Mesendoderm (in vitro differentiated cells): ENCODE measurements around the gene MCF2L.

ENCODE experiments used
- DNase-seq: peaks from one replicate; pipeline ENCODE4 v3.0.0; 2013
- H2AK5ac ChIP-seq: 2 replicates; pipeline ENCODE4 v1.6.1; 2013; ENCODE audit warnings: low read length, inconsistent platforms
- H2BK120ac ChIP-seq: 2 replicates; pipeline ENCODE4 v1.6.1; 2013; ENCODE audit warnings: low read depth, mild to moderate bottlenecking, low read length, moderate library complexity, mixed read lengths
- H2BK15ac ChIP-seq: replicated peaks from 2 replicates; pipeline ENCODE4 v1.6.1; 2013; ENCODE audit warnings: low read depth, mild to moderate bottlenecking, moderate library complexity
- H2BK5ac ChIP-seq: 2 replicates; pipeline ENCODE4 v1.6.1; 2013; ENCODE audit warnings: low read length, inconsistent platforms
- H3K18ac ChIP-seq: 2 replicates; pipeline ENCODE4 v1.6.1; 2013; ENCODE audit warnings: mild to moderate bottlenecking, low read length, mixed read lengths
- H3K23ac ChIP-seq: one replicate; pipeline ENCODE4 v1.6.1; 2013; ENCODE audit warnings: low read length
- H3K27ac ChIP-seq: 2 replicates; pipeline ENCODE4 v1.5.1; 2013; ENCODE audit warnings: low read depth, mild to moderate bottlenecking, inconsistent platforms, low read length, moderate library complexity
- H3K27me3 ChIP-seq: 2 replicates; pipeline ENCODE4 v1.6.1; 2013; ENCODE audit warnings: low read length, control low read depth, mild to moderate bottlenecking, inconsistent platforms; ENCODE audit not compliant: insufficient read depth, poor library complexity
- H3K36me3 ChIP-seq: 2 replicates; pipeline ENCODE4 v1.6.1; 2013; ENCODE audit warnings: low read length, inconsistent platforms; ENCODE audit not compliant: control insufficient read depth, insufficient read depth
- H3K4ac ChIP-seq: one replicate; pipeline ENCODE4 v1.6.1; 2013; ENCODE audit warnings: low read depth, mild to moderate bottlenecking, low read length, moderate library complexity
- H3K4me1 ChIP-seq: 2 replicates; pipeline ENCODE4 v1.6.1; 2013; ENCODE audit warnings: low read depth, low read length, inconsistent platforms; ENCODE audit not compliant: control insufficient read depth
- H3K4me2 ChIP-seq: 2 replicates; pipeline ENCODE4 v1.6.1; 2013; ENCODE audit warnings: low read length
- H3K4me3 ChIP-seq: 2 replicates; pipeline ENCODE4 v1.5.1; 2013; ENCODE audit warnings: mild to moderate bottlenecking, low read length
- H3K56ac ChIP-seq: one replicate; pipeline ENCODE4 v1.6.1; 2013; ENCODE audit warnings: low read length
- H3K79me1 ChIP-seq: 2 replicates; pipeline ENCODE4 v1.6.1; 2013; ENCODE audit warnings: low read length, inconsistent platforms
- H3K79me2 ChIP-seq: 2 replicates; pipeline ENCODE4 v1.6.1; 2013; ENCODE audit warnings: mild to moderate bottlenecking, low read length; ENCODE audit not compliant: control insufficient read depth, insufficient read depth
- H3K9ac ChIP-seq: 2 replicates; pipeline ENCODE4 v1.6.1; 2013; ENCODE audit warnings: low read length, inconsistent platforms
- H4K5ac ChIP-seq: one replicate; pipeline ENCODE4 v1.6.1; 2013; ENCODE audit warnings: low read length
- H4K8ac ChIP-seq: one replicate; pipeline ENCODE4 v1.6.1; 2013; ENCODE audit warnings: low read depth, mild to moderate bottlenecking, control low read depth, low read length, moderate library complexity
- whole genome bisulfite sequencing: extraction: QIAGEN DNeasy Blood & Tissue Kit; methylation state at CpG from one replicate; pipeline ENCODE4 v1.1.7; 2013; ENCODE audit warnings: low lambda C conversion rate, missing lambda C conversion rate; ENCODE audit not compliant: insufficient coverage; ENCODE audit errors: extremely low coverage; 5-methylcytosine and 5-hydroxymethylcytosine counted together

MCF2L gene

GRCh38 chr13:113031465-113031864 is 62.5 kb downstream of the MCF2L start:
- Histone ChIP-seq H4K5ac (no peak overlapping the region), H3K9ac (no peak overlapping the region), H3K79me2 (no peaks in the 10 kb centered on the region), H3K79me1 (no peaks in the 10 kb centered on the region), H2BK120ac (no peak overlapping the region), H2BK5ac (no peak overlapping the region), H3K4ac (no peak overlapping the region), H2AK5ac (no peak overlapping the region), H3K27ac (no peak overlapping the region), H3K23ac (peak overlapping the region; percentile 4), H3K36me3 (no peaks in the 10 kb centered on the region), H3K56ac (no peak overlapping the region), H2BK15ac (no peak overlapping the region), H3K27me3 (no peaks in the 10 kb centered on the region), H4K8ac (no peak overlapping the region), H3K4me3 (no peak overlapping the region), H3K4me1 (no peaks in the 10 kb centered on the region), H3K4me2 (no peak overlapping the region), H3K18ac (no peak overlapping the region)
- DNase-seq, result peak; percentile 36
- WGBS, result no CpG with 5 or more reads among the region's 7 CpGs

GRCh38 chr13:113032291-113032690 is 63.3 kb downstream of the MCF2L start:
- Histone ChIP-seq H3K27ac (no peak overlapping the region), H3K23ac (no peak overlapping the region), H3K36me3 (no peaks in the 10 kb centered on the region), H4K5ac (no peak overlapping the region), H3K18ac (no peak overlapping the region), H3K4me3 (no peak overlapping the region), H3K79me2 (no peaks in the 10 kb centered on the region), H3K27me3 (no peaks in the 10 kb centered on the region), H2BK120ac (no peak overlapping the region), H3K4me2 (no peak overlapping the region), H3K4me1 (no peaks in the 10 kb centered on the region), H4K8ac (no peak overlapping the region), H3K79me1 (no peaks in the 10 kb centered on the region), H3K4ac (no peak overlapping the region), H2BK15ac (no peak overlapping the region), H2BK5ac (no peak overlapping the region), H3K9ac (no peak overlapping the region), H2AK5ac (no peak overlapping the region), H3K56ac (no peak overlapping the region)
- no CpG with 5 or more reads among the region's 10 CpGs for WGBS
- no peak for DNase-seq

- Histone ChIP-seq H3K79me2 (no peaks in the 10 kb centered on the region), H3K27ac (no peak overlapping the region), H2BK5ac (no peak overlapping the region), H3K4me1 (no peaks in the 10 kb centered on the region), H3K56ac (no peak overlapping the region), H3K27me3 (no peaks in the 10 kb centered on the region), H3K4me3 (no peak overlapping the region), H3K9ac (no peak overlapping the region), H4K8ac (no peak overlapping the region), H3K23ac (no peak overlapping the region), H3K36me3 (no peaks in the 10 kb centered on the region), H3K18ac (no peak overlapping the region), H3K4me2 (no peak overlapping the region), H3K79me1 (no peaks in the 10 kb centered on the region), H2BK120ac (no peak overlapping the region), H3K4ac (no peak overlapping the region), H4K5ac (no peak overlapping the region), H2BK15ac (no peak overlapping the region), H2AK5ac (no peak overlapping the region)
- WGBS, result no CpG with 5 or more reads among the region's 43 CpGs
- peak; percentile 21 for DNase-seq
Observed at GRCh38 chr13:113033054-113033850, 64.2 kb downstream of the MCF2L start.

- no CpG with 5 or more reads among the region's 35 CpGs for WGBS
Observed at GRCh38 chr13:113034451-113035212, 65.6 kb downstream of the MCF2L start.

GRCh38 chr13:113035213-113035800 is 66.3 kb downstream of the MCF2L start:
- Histone ChIP-seq H3K9ac (no peak overlapping the region), H3K4me3 (no peak overlapping the region), H3K79me2 (no peaks in the 10 kb centered on the region), H3K36me3 (no peaks in the 10 kb centered on the region), H4K8ac (no peak overlapping the region), H3K18ac (no peak overlapping the region), H3K79me1 (no peaks in the 10 kb centered on the region), H3K23ac (no peak overlapping the region), H3K27me3 (no peaks in the 10 kb centered on the region), H4K5ac (no peak overlapping the region), H2BK5ac (no peak overlapping the region), H3K27ac (no peak overlapping the region), H2BK15ac (no peak overlapping the region), H3K4ac (no peak overlapping the region), H3K4me1 (no peaks in the 10 kb centered on the region), H3K56ac (peak overlapping the region; percentile 28), H3K4me2 (no peak overlapping the region), H2BK120ac (no peak overlapping the region), H2AK5ac (no peak overlapping the region)
- DNase-seq, result no peak
- no CpG with 5 or more reads among the region's 20 CpGs for WGBS

More at GRCh38 chr13:113034451-113035212, 65.6 kb downstream of the MCF2L start:
- DNase-seq, result peak; percentile 64
- Histone ChIP-seq H2BK15ac (no peak overlapping the region), H4K8ac (no peak overlapping the region), H3K79me2 (no peaks in the 10 kb centered on the region), H3K79me1 (no peaks in the 10 kb centered on the region), H3K18ac (no peak overlapping the region), H4K5ac (no peak overlapping the region), H3K27me3 (no peaks in the 10 kb centered on the region), H3K9ac (no peak overlapping the region), H2BK120ac (no peak overlapping the region), H2AK5ac (no peak overlapping the region), H3K4me3 (no peak overlapping the region), H3K23ac (no peak overlapping the region), H3K36me3 (no peaks in the 10 kb centered on the region), H3K4me2 (no peak overlapping the region), H3K4me1 (no peaks in the 10 kb centered on the region), H2BK5ac (no peak overlapping the region), H3K4ac (no peak overlapping the region), H3K56ac (no peak overlapping the region), H3K27ac (no peak overlapping the region)
